WTC11 (cell line): ENCODE results near the gene HECW1.

Experiments used
- CBFB ChIP-seq: sonication (generic); formaldehyde crosslinking; IDR thresholded peaks from 2 replicates; pipeline ENCODE4 v1.8.1; 2022; ENCODE audit warnings: mild to moderate bottlenecking, low read depth, missing genetic modification reagents
- CDX4 ChIP-seq: fragments of 250-450 bp; sonication (Bioruptor Pico); IDR thresholded peaks from 2 replicates; pipeline ENCODE4 v1.9.0; 2021; ENCODE audit warnings: moderate library complexity, mild to moderate bottlenecking, inconsistent platforms, borderline replicate concordance
- CTCF ChIP-seq: fragments of 200-600 bp; IDR thresholded peaks from 2 replicates; pipeline ENCODE4 v1.8.0; 2022; ENCODE audit warnings: antibody characterized with exemption
- E2F1 ChIP-seq: sonication (generic); formaldehyde crosslinking; IDR thresholded peaks from 2 replicates; pipeline ENCODE4 v1.8.0; 2022; ENCODE audit warnings: mild to moderate bottlenecking, missing genetic modification reagents
- E2F4 ChIP-seq: sonication (generic); formaldehyde crosslinking; IDR thresholded peaks from 2 replicates; pipeline ENCODE4 v1.8.1; 2022; ENCODE audit warnings: low read depth, mild to moderate bottlenecking, moderate library complexity, missing genetic modification reagents, borderline replicate concordance
- GABPB1 ChIP-seq: sonication (generic); formaldehyde crosslinking; IDR thresholded peaks from 2 replicates; pipeline ENCODE4 v1.8.1; 2023; ENCODE audit warnings: mild to moderate bottlenecking, missing genetic modification reagents
- HMGXB4 ChIP-seq: sonication (generic); formaldehyde crosslinking; IDR thresholded peaks from 2 replicates; pipeline ENCODE4 v1.8.1; 2023; ENCODE audit warnings: mild to moderate bottlenecking, moderate library complexity, missing genetic modification reagents
- IRF1 ChIP-seq: sonication (generic); formaldehyde crosslinking; IDR thresholded peaks from 2 replicates; pipeline ENCODE4 v1.8.0; 2023; ENCODE audit warnings: missing genetic modification reagents
- JUN ChIP-seq: sonication (generic); formaldehyde crosslinking; IDR thresholded peaks from 2 replicates; pipeline ENCODE4 v1.8.0; 2023; ENCODE audit warnings: mild to moderate bottlenecking, missing genetic modification reagents
- MAX ChIP-seq: sonication (generic); formaldehyde crosslinking; IDR thresholded peaks from 2 replicates; pipeline ENCODE4 v1.8.0; 2022; ENCODE audit warnings: mild to moderate bottlenecking, missing genetic modification reagents
- NR1H2 ChIP-seq: sonication (generic); formaldehyde crosslinking; IDR thresholded peaks from 2 replicates; pipeline ENCODE4 v1.9.0; 2021; ENCODE audit warnings: mild to moderate bottlenecking, moderate library complexity, missing genetic modification reagents
- NR3C1 ChIP-seq: sonication (generic); formaldehyde crosslinking; conservative IDR thresholded peaks from 2 replicates; pipeline ENCODE4 v1.8.1; 2023; ENCODE audit warnings: low read depth, mild to moderate bottlenecking, missing genetic modification reagents
- ZBTB43 ChIP-seq: sonication (generic); formaldehyde crosslinking; IDR thresholded peaks from 2 replicates; pipeline ENCODE4 v1.8.1; 2023; ENCODE audit warnings: mild to moderate bottlenecking, missing genetic modification reagents
- ZNF121 ChIP-seq: sonication (generic); formaldehyde crosslinking; IDR thresholded peaks from 2 replicates; pipeline ENCODE4 v1.8.0; 2023; ENCODE audit warnings: missing genetic modification reagents

- TF ChIP-seq CTCF: no peak
- TF ChIP-seq HMGXB4 (CRISPR knock-in tag): no peak
- no peak for TF ChIP-seq E2F4
- no peak for TF ChIP-seq NR1H2 (CRISPR knock-in tag)
- no peak for TF ChIP-seq NR3C1
- no peak for TF ChIP-seq JUN (CRISPR knock-in tag)
- TF ChIP-seq ZBTB43 (CRISPR knock-in tag): no peak
- TF ChIP-seq MAX: no peak
- TF ChIP-seq E2F1 (CRISPR knock-in tag): no peak
- no peak for TF ChIP-seq IRF1 (CRISPR knock-in tag)
- no peak for TF ChIP-seq ZNF121 (CRISPR knock-in tag)
- no peak for TF ChIP-seq GABPB1
- TF ChIP-seq CDX4 (CRISPR knock-in tag): no peak
- TF ChIP-seq CBFB (CRISPR knock-in tag): no peak
Observed at GRCh38 chr7:43240565-43240964, 128.1 kb downstream of the HECW1 start.
